ENCODE results near the gene PPM1D.

DNA sequence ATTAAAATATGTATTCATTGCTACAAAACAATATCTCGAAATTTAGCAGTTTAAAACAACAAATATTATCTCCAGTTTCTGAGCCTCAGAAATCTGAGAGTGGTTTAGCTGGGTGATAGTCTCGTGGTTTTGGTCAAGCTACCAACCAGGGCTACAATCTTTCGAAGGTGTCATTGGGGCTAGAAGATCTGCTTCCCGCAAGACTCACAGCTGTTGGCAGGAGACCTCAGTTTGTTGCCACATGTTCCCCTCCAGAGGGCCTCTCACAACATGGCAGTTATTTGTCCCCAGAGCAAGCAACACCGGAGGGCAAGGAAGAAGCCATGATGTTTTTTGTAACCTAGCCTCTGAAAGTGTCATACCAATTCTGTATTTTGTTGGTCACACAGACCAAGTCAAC, 65.6 kb downstream of the PPM1D start:
- TF ChIP-seq KLF8 (tag by site-specific recombination; IDR thresholded peaks at IDR 0.05), result no peak
- TF ChIP-seq, protein P1, sequence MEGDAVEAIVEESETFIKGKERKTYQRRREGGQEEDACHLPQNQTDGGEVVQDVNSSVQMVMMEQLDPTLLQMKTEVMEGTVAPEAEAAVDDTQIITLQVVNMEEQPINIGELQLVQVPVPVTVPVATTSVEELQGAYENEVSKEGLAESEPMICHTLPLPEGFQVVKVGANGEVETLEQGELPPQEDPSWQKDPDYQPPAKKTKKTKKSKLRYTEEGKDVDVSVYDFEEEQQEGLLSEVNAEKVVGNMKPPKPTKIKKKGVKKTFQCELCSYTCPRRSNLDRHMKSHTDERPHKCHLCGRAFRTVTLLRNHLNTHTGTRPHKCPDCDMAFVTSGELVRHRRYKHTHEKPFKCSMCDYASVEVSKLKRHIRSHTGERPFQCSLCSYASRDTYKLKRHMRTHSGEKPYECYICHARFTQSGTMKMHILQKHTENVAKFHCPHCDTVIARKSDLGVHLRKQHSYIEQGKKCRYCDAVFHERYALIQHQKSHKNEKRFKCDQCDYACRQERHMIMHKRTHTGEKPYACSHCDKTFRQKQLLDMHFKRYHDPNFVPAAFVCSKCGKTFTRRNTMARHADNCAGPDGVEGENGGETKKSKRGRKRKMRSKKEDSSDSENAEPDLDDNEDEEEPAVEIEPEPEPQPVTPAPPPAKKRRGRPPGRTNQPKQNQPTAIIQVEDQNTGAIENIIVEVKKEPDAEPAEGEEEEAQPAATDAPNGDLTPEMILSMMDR (tag by site-specific recombination; IDR thresholded peaks at IDR 0.05), result no peak
- no peak for TF ChIP-seq ZNF37A (tag by site-specific recombination; IDR thresholded peaks at IDR 0.05)
- TF ChIP-seq, protein P2, sequence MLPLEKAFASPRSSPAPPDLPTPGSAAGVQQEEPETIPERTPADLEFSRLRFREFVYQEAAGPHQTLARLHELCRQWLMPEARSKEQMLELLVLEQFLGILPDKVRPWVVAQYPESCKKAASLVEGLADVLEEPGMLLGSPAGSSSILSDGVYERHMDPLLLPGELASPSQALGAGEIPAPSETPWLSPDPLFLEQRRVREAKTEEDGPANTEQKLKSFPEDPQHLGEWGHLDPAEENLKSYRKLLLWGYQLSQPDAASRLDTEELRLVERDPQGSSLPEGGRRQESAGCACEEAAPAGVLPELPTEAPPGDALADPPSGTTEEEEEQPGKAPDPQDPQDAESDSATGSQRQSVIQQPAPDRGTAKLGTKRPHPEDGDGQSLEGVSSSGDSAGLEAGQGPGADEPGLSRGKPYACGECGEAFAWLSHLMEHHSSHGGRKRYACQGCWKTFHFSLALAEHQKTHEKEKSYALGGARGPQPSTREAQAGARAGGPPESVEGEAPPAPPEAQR (tag by site-specific recombination; IDR thresholded peaks at IDR 0.05), result no peak

Data from HEK293 (cell line).